H9 (cell line): ENCODE results near the gene PLCB1. TPM values are rescaled to one million over a fixed set of nuclear protein-coding genes. Genes with fewer than 3 reads are reported as not detected.
A peak's percentile ranks its signal among the peaks of the same experiment; 100 is the strongest.

ENCODE experiments used
- DNase-seq: peaks from one replicate; pipeline ENCODE4 v3.0.0-alpha.2; 2017
- H2AFZ ChIP-seq: one replicate; pipeline ENCODE4 v1.6.1; 2013; ENCODE audit warnings: mild to moderate bottlenecking, low read length, control low read depth, moderate library complexity
- H2AK5ac ChIP-seq: 2 replicates; pipeline ENCODE4 v1.6.1; 2013; ENCODE audit warnings: low read length, control low read depth, mixed read lengths; ENCODE audit not compliant: insufficient read length
- H2BK120ac ChIP-seq: one replicate; pipeline ENCODE4 v1.6.1; 2013; ENCODE audit warnings: low read depth, mild to moderate bottlenecking, low read length, control low read depth, inconsistent platforms; ENCODE audit not compliant: poor library complexity, severe bottlenecking
- H2BK12ac ChIP-seq: 2 replicates; pipeline ENCODE4 v1.6.1; 2013; ENCODE audit warnings: low read length, control low read depth, mixed read lengths, low read depth; ENCODE audit not compliant: insufficient read length
- H2BK15ac ChIP-seq: 2 replicates; pipeline ENCODE4 v1.6.1; 2013; ENCODE audit warnings: low read depth, low read length, control low read depth
- H2BK20ac ChIP-seq: one replicate; pipeline ENCODE4 v1.6.1; 2013; ENCODE audit warnings: low read depth, mild to moderate bottlenecking, low read length, control low read depth, inconsistent platforms; ENCODE audit not compliant: poor library complexity, severe bottlenecking
- H2BK5ac ChIP-seq: 2 replicates; pipeline ENCODE4 v1.6.1; 2013; ENCODE audit warnings: low read length, control low read depth, mixed read lengths; ENCODE audit not compliant: insufficient read length
- H3K14ac ChIP-seq: 2 replicates; pipeline ENCODE4 v1.6.1; 2013; ENCODE audit warnings: low read length, control low read depth; ENCODE audit not compliant: insufficient read depth
- H3K18ac ChIP-seq: 2 replicates; pipeline ENCODE4 v1.6.1; 2013; ENCODE audit warnings: low read depth, mild to moderate bottlenecking, mixed read lengths, low read length, control low read depth; ENCODE audit not compliant: insufficient read length
- H3K23ac ChIP-seq: 2 replicates; pipeline ENCODE4 v1.6.1; 2013; ENCODE audit warnings: low read length, control low read depth, mixed read lengths, low read depth; ENCODE audit not compliant: insufficient read length
- H3K23me2 ChIP-seq: 2 replicates; pipeline ENCODE4 v1.6.1; 2013; ENCODE audit warnings: low read depth, mild to moderate bottlenecking, mixed read lengths, low read length, control low read depth; ENCODE audit not compliant: insufficient read length, poor library complexity, severe bottlenecking
- H3K27ac ChIP-seq: 2 replicates; pipeline ENCODE4 v1.5.1; 2013; ENCODE audit warnings: low read length, control low read depth, mixed read lengths, low read depth; ENCODE audit not compliant: insufficient read length
- H3K27me3 ChIP-seq: 2 replicates; pipeline ENCODE4 v1.6.1; 2013; ENCODE audit warnings: low read length, control low read depth, inconsistent platforms; ENCODE audit not compliant: insufficient read depth
- H3K4ac ChIP-seq: 2 replicates; pipeline ENCODE4 v1.6.1; 2013; ENCODE audit warnings: low read depth, mild to moderate bottlenecking, control low read depth, inconsistent platforms, low read length, moderate library complexity
- H3K4me1 ChIP-seq: 2 replicates; pipeline ENCODE4 v1.6.1; 2013; ENCODE audit warnings: low read length, control low read depth, inconsistent platforms; ENCODE audit not compliant: insufficient read depth
- H3K4me2 ChIP-seq: 2 replicates; pipeline ENCODE4 v1.6.1; 2013; ENCODE audit warnings: low read length, control low read depth, mixed read lengths; ENCODE audit not compliant: insufficient read length, insufficient read depth
- H3K56ac ChIP-seq: 2 replicates; pipeline ENCODE4 v1.6.1; 2013; ENCODE audit warnings: low read depth, mild to moderate bottlenecking, mixed read lengths, low read length, control low read depth; ENCODE audit not compliant: insufficient read length
- H3K79me1 ChIP-seq: 2 replicates; pipeline ENCODE4 v1.6.1; 2013; ENCODE audit warnings: low read depth, mild to moderate bottlenecking, moderate library complexity, low read length, control low read depth, inconsistent platforms; ENCODE audit not compliant: insufficient read depth, poor library complexity, severe bottlenecking
- H3K79me2 ChIP-seq: 2 replicates; pipeline ENCODE4 v1.6.1; 2013; ENCODE audit warnings: low read length, control low read depth, inconsistent platforms; ENCODE audit not compliant: insufficient read depth
- H3K9ac ChIP-seq: 2 replicates; pipeline ENCODE4 v1.6.1; 2013; ENCODE audit warnings: low read length, control low read depth, mixed read lengths; ENCODE audit not compliant: insufficient read length; ENCODE audit errors: extremely low read depth
- H3K9me3 ChIP-seq: one replicate; pipeline ENCODE4 v1.6.1; 2013; ENCODE audit warnings: low read depth, low read length, inconsistent platforms; ENCODE audit not compliant: control insufficient read depth
- H3T11ph ChIP-seq: one replicate; pipeline ENCODE4 v1.6.1; 2013; ENCODE audit warnings: mild to moderate bottlenecking, low read length, control low read depth, inconsistent platforms
- H4K20me1 ChIP-seq: one replicate; pipeline ENCODE4 v1.6.1; 2013; ENCODE audit not compliant: control insufficient read depth, insufficient read length, insufficient read depth
- H4K5ac ChIP-seq: 2 replicates; pipeline ENCODE4 v1.6.1; 2013; ENCODE audit warnings: low read depth, mild to moderate bottlenecking, mixed read lengths, low read length, control low read depth; ENCODE audit not compliant: insufficient read length
- H4K8ac ChIP-seq: replicated peaks from 2 replicates; pipeline ENCODE4 v1.6.1; 2013; ENCODE audit warnings: low read length, control low read depth, mixed read lengths, low read depth; ENCODE audit not compliant: insufficient read length
- H4K91ac ChIP-seq: 2 replicates; pipeline ENCODE4 v1.6.1; 2013; ENCODE audit warnings: low read depth, mild to moderate bottlenecking, moderate library complexity, mixed read lengths, low read length, control low read depth; ENCODE audit not compliant: insufficient read length
- H3K27ac Mint-ChIP-seq, 3 experiments: 2 replicates in 2 of 3; 3 replicates in 1 of 3; pipeline ENCODE4 v1.8.0; 2020 to 2021; ENCODE audit warnings: mixed read lengths in 3 of 3, mild to moderate bottlenecking in 1 of 3, moderate library complexity in 1 of 3
- H3K27me3 Mint-ChIP-seq: 2 replicates; pipeline ENCODE4 v1.8.0; 2021; ENCODE audit warnings: low read depth, mild to moderate bottlenecking, moderate library complexity, mixed read lengths
- H3K36me3 Mint-ChIP-seq, 3 experiments: 2 replicates in 2 of 3; 3 replicates in 1 of 3; pipeline ENCODE4 v1.8.0; 2020 to 2021; ENCODE audit warnings: low read depth in 3 of 3, mixed read lengths in 3 of 3; ENCODE audit not compliant: insufficient read depth in 1 of 3
- H3K4me1 Mint-ChIP-seq, 2 experiments: 2 replicates each; pipeline ENCODE4 v1.8.0; 2020; ENCODE audit warnings: mixed read lengths in 2 of 2
- H3K4me3 Mint-ChIP-seq, 2 experiments: 2 replicates in 1 of 2; 3 replicates in 1 of 2; pipeline ENCODE4 v1.8.0; 2020 to 2021; ENCODE audit warnings: mild to moderate bottlenecking in 2 of 2, mixed read lengths in 2 of 2, moderate library complexity in 1 of 2
- H3K9me3 Mint-ChIP-seq, 2 experiments: 2 replicates in 1 of 2; 3 replicates in 1 of 2; pipeline ENCODE4 v1.8.0; 2020; ENCODE audit warnings: mild to moderate bottlenecking in 2 of 2, mixed read lengths in 2 of 2, moderate library complexity in 1 of 2
- CTCF ChIP-seq: fragments of 200-600 bp; sonication (generic); conservative IDR thresholded peaks from 3 replicates; pipeline ENCODE4 v1.8.0; 2021; ENCODE audit warnings: antibody characterized with exemption, mild to moderate bottlenecking
- WGBS: extraction: QIAGEN DNeasy Blood & Tissue Kit; methylation state at CpG from one replicate; pipeline ENCODE4 v1.1.7; 2013; ENCODE audit warnings: missing lambda C conversion rate, low lambda C conversion rate, mixed read lengths; ENCODE audit not compliant: insufficient read length; ENCODE audit errors: extremely low coverage; 5-methylcytosine and 5-hydroxymethylcytosine counted together
- total RNA-seq: library from RNA; stranded (reverse); gene quantifications from 2 replicates; pipeline ENCODE4 v1.2.1, GENCODE V29; 2021

The PLCB1 gene
- total RNA-seq, 1 experiment from 2014 or later = 11.5 TPM

- Histone ChIP-seq H2AK5ac (no peak overlapping the region), H2BK15ac (no peak overlapping the region), H3K27ac (no peak overlapping the region), H3K79me1 (no peaks in the 10 kb centered on the region), H3K18ac (no peak overlapping the region), H2BK20ac (no peak overlapping the region), H3K4ac (no peak overlapping the region), H4K5ac (no peak overlapping the region), H2BK120ac (no peak overlapping the region), H4K91ac (no peak overlapping the region), H3K4me1 (peaks cover 6% of the 10 kb centered on the region), H2BK5ac (no peak overlapping the region), H3K14ac (no peak overlapping the region), H2AFZ (no peak overlapping the region), H3T11ph (no peak overlapping the region), H3K23ac (no peak overlapping the region), H3K9ac (no peak overlapping the region), H3K23me2 (no peaks in the 10 kb centered on the region), H3K56ac (no peak overlapping the region), H3K27me3 (no peaks in the 10 kb centered on the region), H3K79me2 (no peaks in the 10 kb centered on the region), H2BK12ac (no peak overlapping the region), H4K8ac (no peak overlapping the region), H3K4me2 (no peak overlapping the region), H4K20me1 (no peaks in the 10 kb centered on the region), H3K9me3 (no peaks in the 10 kb centered on the region)
- peak; percentile 92 for TF ChIP-seq CTCF
- no peaks in the 10 kb centered on the region for H3K36me3 Mint-ChIP-seq
- peaks cover 23 to 32% of the 10 kb centered on the region in 2 experiments for H3K4me1 Mint-ChIP-seq
- no peak overlapping the region for H3K4me3 Mint-ChIP-seq
- peak overlapping the region in 2 of 3 experiments; percentile 11 to 64; a peak in 2 of 7 replicates for H3K27ac Mint-ChIP-seq
- no peaks in the 10 kb centered on the region for H3K9me3 Mint-ChIP-seq
- peak; percentile 89 for DNase-seq
- H3K27me3 Mint-ChIP-seq = peaks cover 1% of the 10 kb centered on the region
- no CpG with 5 or more reads among the region's 11 CpGs for WGBS
Observed at GRCh38 chr20:8305449-8305978, 173.4 kb downstream of the PLCB1 start.
